ENCODE data around the gene ANKRD65.

- no peak for TF ChIP-seq CTCF (conservative IDR thresholded peaks at IDR 0.05; ENCODE audit: low read depth, low read length)
- TF ChIP-seq EZH2 (IDR thresholded peaks at IDR 0.05; ENCODE audit: borderline replicate concordance, low read depth, low read length, poor library complexity, severe bottlenecking): no peak
Observed at GRCh38 chr1:1428174-1428573, 7.1 kb upstream of the ANKRD65 start.
